GM18508 (cell line): ENCODE data around the gene DNPH1.

Source experiments
- ATAC-seq: cut with Tn5 transposase; IDR thresholded peaks from one replicate; pipeline ENCODE4 v1.9.1; 2021; ENCODE audit warnings: moderate number of reproducible peaks; ENCODE audit not compliant: insufficient read depth, unreplicated experiment

Gene DNPH1

GRCh38 chr6:43185391-43185985, 43.8 kb downstream of the DNPH1 start:
- ATAC-seq, result no peak

GRCh38 chr6:43184268-43184985, 44.9 kb downstream of the DNPH1 start:
- no peak for ATAC-seq

- ATAC-seq, result no peak
These were observed 45.8 kb downstream of the DNPH1 start for GRCh38 chr6:43183441-43183840.

GRCh38 chr6:43181942-43182860, 47.1 kb downstream of the DNPH1 start, which contains the start of gene CUL9:
Gene CUL9, plus strand, starts transcription at chr6:43182196. Its CDS starts 2,115 bp downstream, at chr6:43184311.
- ATAC-seq, result no peak

- no peak for ATAC-seq
These were observed 47.7 kb downstream of the DNPH1 start for GRCh38 chr6:43181621-43181941.

- ATAC-seq, result no peak
These were observed 48.3 kb downstream of the DNPH1 start for GRCh38 chr6:43180985-43181384.

GRCh38 chr6:43180058-43180457, 49.2 kb downstream of the DNPH1 start:
- no peak for ATAC-seq

GRCh38 chr6:43178951-43179830, 50.1 kb downstream of the DNPH1 start:
- no peak for ATAC-seq

- ATAC-seq, result no peak
These were observed 51.1 kb downstream of the DNPH1 start for GRCh38 chr6:43178150-43178549.

GRCh38 chr6:43176423-43176786, 52.9 kb downstream of the DNPH1 start:
- no peak for ATAC-seq

- no peak for ATAC-seq
These were observed 53.4 kb downstream of the DNPH1 start for GRCh38 chr6:43175676-43176422.
